Vagina (tissue), 2 donors: ENCODE results near the gene STYXL1. TPM values are rescaled to one million over a fixed set of nuclear protein-coding genes. Genes with fewer than 3 reads are reported as not detected.

Experiments used
- DNase-seq, 2 donors: peaks; one replicate each; pipeline ENCODE4 v3.0.0-alpha.2; 2017; ENCODE audit errors: extremely low spot score in 2 of 2
- H3K27ac ChIP-seq: fragments of 200-600 bp; sonication (generic); one replicate; pipeline ENCODE4 v1.5.1; 2019
- H3K27me3 ChIP-seq: fragments of 200-600 bp; sonication (generic); one replicate; pipeline ENCODE4 v1.5.1; 2019
- H3K36me3 ChIP-seq, 2 donors: fragments of 200-600 bp; sonication (generic); one replicate each; pipeline ENCODE4 v1.5.1; 2017 to 2019
- H3K4me1 ChIP-seq: fragments of 200-600 bp; sonication (generic); one replicate; pipeline ENCODE4 v1.5.1; 2019
- H3K4me3 ChIP-seq, 2 donors: fragments of 200-600 bp; sonication (generic); 1 replicate in 1 of 2; 2 replicates in 1 of 2; pipeline ENCODE4 v1.5.1; 2016 to 2019
- H3K9me3 ChIP-seq: fragments of 200-600 bp; sonication (generic); one replicate; pipeline ENCODE4 v1.5.1; 2019
- POLR2A ChIP-seq, 2 donors: fragments of 450-650 bp; IDR thresholded peaks; one replicate each; pipeline ENCODE4 v1.6.1; 2017; ENCODE audit warnings: antibody characterized with exemption in 2 of 2, mild to moderate bottlenecking in 2 of 2, moderate library complexity in 2 of 2
- POLR2AphosphoS5 ChIP-seq, 2 donors: sonication (generic); formaldehyde crosslinking; IDR thresholded peaks; one replicate each; pipeline ENCODE4 v1.9.0; 2017; ENCODE audit warnings: antibody characterized with exemption in 2 of 2, mild to moderate bottlenecking in 2 of 2, low read depth in 1 of 2; ENCODE audit not compliant: insufficient read depth in 1 of 2
- intact Hi-C: fragments of 100-400 bp; cut with DNase I; formaldehyde crosslinking; loops from one replicate; pipeline ENCODE4 v1.15.1; 2023
- small RNA-seq: library from RNA; depleted of rRNA; stranded (forward); fragments of <200 nt; gene quantifications from one replicate; pipeline ENCODE3, GENCODE V24; 2016
- total RNA-seq: library from RNA; depleted of rRNA; stranded (reverse); fragments of >200 nt; gene quantifications from one replicate; pipeline ENCODE4 v1.2.3, GENCODE V29; 2016
- TF ChIP-seq, protein P1 (sequence below), 3 experiments: fragments of 450-650 bp in 2 of 3; fragments of 200-600 bp in 1 of 3; sonication (generic) in 1 of 3; IDR thresholded peaks; one replicate each; pipeline ENCODE4 v1.5.1; 2017 to 2019; ENCODE audit warnings: antibody characterized with exemption in 3 of 3, mild to moderate bottlenecking in 2 of 3, moderate library complexity in 2 of 3

Gene STYXL1
- total RNA-seq, 1 donor from 2014 or later: 27.3 TPM

DNA sequence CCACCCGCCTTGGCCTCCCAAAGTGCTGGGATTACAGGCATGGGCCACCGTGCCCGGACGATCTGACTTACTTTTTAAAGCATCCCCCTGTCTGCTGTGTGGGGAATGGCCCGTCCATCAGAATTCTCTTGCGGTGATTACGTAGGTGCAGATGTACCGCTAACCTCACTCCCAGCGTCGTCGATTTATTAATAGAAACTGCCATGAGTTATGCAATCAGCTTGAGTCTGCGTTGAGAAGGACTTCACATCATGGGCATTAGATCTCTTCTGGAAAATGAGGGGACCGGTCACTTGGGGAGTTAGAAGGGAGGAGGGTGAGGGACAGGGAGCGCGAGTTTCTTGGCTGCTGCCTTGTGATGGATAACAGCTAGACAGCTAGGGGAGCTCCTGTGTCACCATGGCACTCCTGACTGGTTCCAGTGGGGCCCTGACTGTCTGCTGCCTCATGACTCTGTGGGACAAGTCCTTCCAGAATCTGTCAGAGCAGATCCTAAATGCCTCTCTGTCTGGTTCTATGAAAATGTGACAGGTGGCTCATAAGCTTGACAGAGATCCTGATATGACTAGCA lies 97.6 kb downstream of the STYXL1 start:
- no peak overlapping the region for H3K27ac ChIP-seq

DNA sequence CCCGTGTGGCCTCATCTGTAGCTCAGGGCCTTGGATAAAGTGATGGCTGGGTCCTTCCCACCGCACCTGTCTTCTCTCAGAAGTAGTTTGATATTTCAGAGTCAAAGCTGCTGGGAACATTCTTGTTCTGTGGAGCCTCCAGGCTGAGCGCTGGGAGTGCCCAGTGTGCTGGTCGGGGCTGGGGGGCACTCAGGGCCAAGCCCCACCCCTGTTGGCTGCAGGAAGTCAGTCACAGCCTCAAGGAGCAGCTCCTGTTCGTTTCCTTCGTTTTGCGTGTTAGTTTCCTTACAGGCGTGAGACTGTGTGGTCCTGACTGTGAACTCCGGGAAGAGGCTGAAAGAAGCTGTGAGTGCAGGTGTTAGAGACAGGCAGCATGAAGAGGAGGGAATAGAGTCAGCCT lies 99.6 kb downstream of the STYXL1 start:
- TF ChIP-seq POLR2A (IDR thresholded peaks at IDR 0.05) (no peak), POLR2AphosphoS5 (IDR thresholded peaks at IDR 0.05; ENCODE audit: insufficient read depth in 1 of 2, low read depth in 1 of 2) (no peak)
- TF ChIP-seq, protein P1, sequence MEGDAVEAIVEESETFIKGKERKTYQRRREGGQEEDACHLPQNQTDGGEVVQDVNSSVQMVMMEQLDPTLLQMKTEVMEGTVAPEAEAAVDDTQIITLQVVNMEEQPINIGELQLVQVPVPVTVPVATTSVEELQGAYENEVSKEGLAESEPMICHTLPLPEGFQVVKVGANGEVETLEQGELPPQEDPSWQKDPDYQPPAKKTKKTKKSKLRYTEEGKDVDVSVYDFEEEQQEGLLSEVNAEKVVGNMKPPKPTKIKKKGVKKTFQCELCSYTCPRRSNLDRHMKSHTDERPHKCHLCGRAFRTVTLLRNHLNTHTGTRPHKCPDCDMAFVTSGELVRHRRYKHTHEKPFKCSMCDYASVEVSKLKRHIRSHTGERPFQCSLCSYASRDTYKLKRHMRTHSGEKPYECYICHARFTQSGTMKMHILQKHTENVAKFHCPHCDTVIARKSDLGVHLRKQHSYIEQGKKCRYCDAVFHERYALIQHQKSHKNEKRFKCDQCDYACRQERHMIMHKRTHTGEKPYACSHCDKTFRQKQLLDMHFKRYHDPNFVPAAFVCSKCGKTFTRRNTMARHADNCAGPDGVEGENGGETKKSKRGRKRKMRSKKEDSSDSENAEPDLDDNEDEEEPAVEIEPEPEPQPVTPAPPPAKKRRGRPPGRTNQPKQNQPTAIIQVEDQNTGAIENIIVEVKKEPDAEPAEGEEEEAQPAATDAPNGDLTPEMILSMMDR (IDR thresholded peaks at IDR 0.05): no peak
- no peaks in the 10 kb centered on the region for H3K36me3 ChIP-seq
- H3K9me3 ChIP-seq: no peaks in the 10 kb centered on the region
- H3K27me3 ChIP-seq: no peaks in the 10 kb centered on the region
- peaks cover 28% of the 10 kb centered on the region for H3K4me1 ChIP-seq
- no peak overlapping the region for H3K27ac ChIP-seq
- intact Hi-C loops: no loop called here
- H3K4me3 ChIP-seq: no peak overlapping the region
- no peak for DNase-seq

More for the DNA sequence above, 97.6 kb downstream of the STYXL1 start:
- Histone ChIP-seq H3K9me3 (no peaks in the 10 kb centered on the region), H3K27me3 (no peaks in the 10 kb centered on the region), H3K36me3 (peaks cover 0 to 14% of the 10 kb centered on the region in 2 donors), H3K4me1 (peaks cover 23% of the 10 kb centered on the region), H3K4me3 (no peak overlapping the region)
- TF ChIP-seq POLR2AphosphoS5 (IDR thresholded peaks at IDR 0.05; ENCODE audit: insufficient read depth in 1 of 2, low read depth in 1 of 2) (peak in 1 of 2 donors; percentile 12), POLR2A (IDR thresholded peaks at IDR 0.05) (no peak)
- TF ChIP-seq, protein P1 (IDR thresholded peaks at IDR 0.05): no peak
- intact Hi-C loops: no loop called here
- DNase-seq: no peak

Small RNAs within 50 kb of the gene (small RNA-seq; reads per million reads assigned to genes)
- not detected for gene RNU6-863P

Other genes with a start within 250 kb of the STYXL1 start
- not detected for gene CCL24, start 234.2 kb downstream of the STYXL1 start, total RNA-seq
- 34.1 TPM for gene RHBDD2, start 169.0 kb downstream of the STYXL1 start, total RNA-seq
- 94.3 TPM for gene POR, start 132.8 kb downstream of the STYXL1 start, total RNA-seq
- 45.9 TPM for gene TMEM120A, start 53.4 kb downstream of the STYXL1 start, total RNA-seq
- 81.8 TPM for gene MDH2, start 106 bp upstream of the STYXL1 start, total RNA-seq
- gene SRRM3, start 153.9 kb upstream of the STYXL1 start, total RNA-seq: 9.8 TPM